ENCODE measurements around the gene KCNN2. TPM values are rescaled to one million over a fixed set of nuclear protein-coding genes. Genes with fewer than 3 reads are reported as not detected.

The KCNN2 gene
- total RNA-seq, 1 donor from 2014 or later, result 2.3 TPM

DNA sequence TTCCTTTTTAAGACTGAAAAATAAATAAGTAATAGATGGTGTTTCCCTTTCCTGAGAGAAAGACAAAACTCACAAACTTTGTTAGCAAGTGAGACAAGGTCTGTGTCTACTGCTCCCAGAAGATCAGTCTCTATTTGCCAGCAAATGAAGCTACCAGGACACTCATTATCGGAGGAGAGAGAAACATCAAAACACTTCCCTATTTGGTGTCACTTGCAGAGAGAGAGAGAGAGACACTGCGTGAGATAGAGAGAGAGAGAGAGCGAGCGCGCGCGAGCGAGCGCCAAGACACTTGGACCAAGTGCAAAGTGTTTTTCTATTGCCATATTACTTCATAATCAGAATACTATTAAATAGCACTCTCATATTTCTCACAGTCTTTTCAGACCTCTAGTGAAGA is 142.7 kb downstream of the KCNN2 start:
- H3K9me3 Mint-ChIP-seq (ENCODE audit: unreplicated experiment), result no peaks in the 10 kb centered on the region
- H3K27me3 Mint-ChIP-seq (ENCODE audit: unreplicated experiment), result no peaks in the 10 kb centered on the region
- no peaks in the 10 kb centered on the region for H3K36me3 Mint-ChIP-seq (ENCODE audit: unreplicated experiment)
- H3K4me1 Mint-ChIP-seq (ENCODE audit: low read depth, unreplicated experiment), result no peaks in the 10 kb centered on the region
- no peak for DNase-seq
- no peak for TF ChIP-seq CTCF (IDR thresholded peaks at IDR 0.05; ENCODE audit: partially characterized antibody, unreplicated experiment)
- H3K4me3 Mint-ChIP-seq (ENCODE audit: unreplicated experiment), result no peak overlapping the region
- no peak overlapping the region for H3K27ac Mint-ChIP-seq (ENCODE audit: unreplicated experiment)

DNA sequence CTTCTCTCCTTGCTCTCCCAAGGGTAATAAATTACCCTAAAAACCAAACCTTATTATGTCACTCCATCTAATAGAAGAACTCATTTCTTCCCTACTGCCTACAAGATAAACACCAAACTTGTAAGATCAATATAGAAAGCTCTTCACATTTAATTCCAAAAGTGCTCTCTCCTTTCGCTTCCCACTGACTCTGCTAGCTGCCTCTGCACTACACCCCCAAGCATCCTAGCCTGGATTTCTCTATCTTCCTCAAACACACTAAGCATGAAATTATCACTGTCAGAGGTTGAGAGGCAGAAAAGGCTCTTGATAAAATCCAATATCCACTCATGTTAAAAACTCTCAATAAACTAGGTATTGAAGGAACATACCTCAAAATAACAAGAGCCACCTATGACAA is 162.4 kb downstream of the KCNN2 start:
- no peak for TF ChIP-seq CTCF (IDR thresholded peaks at IDR 0.05; ENCODE audit: partially characterized antibody, unreplicated experiment)
- Mint-ChIP-seq H3K36me3 (ENCODE audit: unreplicated experiment) (no peaks in the 10 kb centered on the region), H3K4me1 (ENCODE audit: low read depth, unreplicated experiment) (no peaks in the 10 kb centered on the region), H3K27ac (ENCODE audit: unreplicated experiment) (no peak overlapping the region), H3K27me3 (ENCODE audit: unreplicated experiment) (no peaks in the 10 kb centered on the region), H3K4me3 (ENCODE audit: unreplicated experiment) (no peak overlapping the region), H3K9me3 (ENCODE audit: unreplicated experiment) (no peaks in the 10 kb centered on the region)
- no peak for DNase-seq

GRCh38 chr5:114544561-114544960 is 182.7 kb downstream of the KCNN2 start:
- DNase-seq, result no peak
- H3K9me3 Mint-ChIP-seq (ENCODE audit: unreplicated experiment), result no peaks in the 10 kb centered on the region

More at GRCh38 chr5:114544561-114544960, 182.7 kb downstream of the KCNN2 start:
- no peaks in the 10 kb centered on the region for H3K4me1 Mint-ChIP-seq (ENCODE audit: low read depth, unreplicated experiment)
- no peak overlapping the region for H3K27ac Mint-ChIP-seq (ENCODE audit: unreplicated experiment)
- no peak for TF ChIP-seq CTCF (IDR thresholded peaks at IDR 0.05; ENCODE audit: partially characterized antibody, unreplicated experiment)
- no peak overlapping the region for H3K4me3 Mint-ChIP-seq (ENCODE audit: unreplicated experiment)
- peaks cover 1% of the 10 kb centered on the region for H3K27me3 Mint-ChIP-seq (ENCODE audit: unreplicated experiment)
- no peaks in the 10 kb centered on the region for H3K36me3 Mint-ChIP-seq (ENCODE audit: unreplicated experiment)

All from glutamatergic neuron (in vitro differentiated cells).